SK-N-MC (cell line): Measurements from ENCODE around the gene TTC7B.

ENCODE experiments used
- EZH2 ChIP-seq: fragments of 200-600 bp; sonication (generic); IDR thresholded peaks from one replicate; pipeline ENCODE4 v1.6.1; 2017; ENCODE audit warnings: antibody characterized with exemption
- POLR2AphosphoS5 ChIP-seq: IDR thresholded peaks from 2 replicates; pipeline ENCODE4 v1.6.1; 2012; ENCODE audit warnings: mild to moderate bottlenecking, low read depth, low read length, borderline replicate concordance

GRCh38 chr14:90536092-90536491, 280.1 kb downstream of the TTC7B start:
- TF ChIP-seq POLR2AphosphoS5 (no peak), EZH2 (no peak)
